Measurements from ENCODE around the gene HNRNPA1L2. TPM values are rescaled to one million over a fixed set of nuclear protein-coding genes. Genes with fewer than 3 reads are reported as not detected.
"Not testable (repeated sequence)": the region's sequence is repeated elsewhere in the genome, so short reads cannot be mapped to it uniquely, and the experiment has no call there.

Gene HNRNPA1L2
- total RNA-seq, 1 donor from 2014 or later: 5.0 TPM

GRCh38 chr13:52646967-52647366, 4.7 kb downstream of the HNRNPA1L2 start:
- no peak for DNase-seq

- DNase-seq: no peak
Measured at GRCh38 chr13:52650731-52651130, 8.5 kb downstream of the HNRNPA1L2 start.

- DNase-seq: peak; percentile 87
Measured at GRCh38 chr13:52651897-52652195, 9.6 kb downstream of the HNRNPA1L2 start.

GRCh38 chr13:52652196-52652979, 10.2 kb downstream of the HNRNPA1L2 start, which contains the start of gene SUGT1:
TSS of gene SUGT1 (plus strand) at chr13:52652836. CDS start at chr13:52652921, 85 bp downstream.
- DNase-seq: peak; percentile 98

GRCh38 chr13:52652980-52653303, 10.7 kb downstream of the HNRNPA1L2 start:
- no peak for DNase-seq

- no peak for DNase-seq
Measured at GRCh38 chr13:52659340-52659739, 17.1 kb downstream of the HNRNPA1L2 start.

- no peak for DNase-seq
Measured at GRCh38 chr13:52664272-52664671, 22.0 kb downstream of the HNRNPA1L2 start.

GRCh38 chr13:52665325-52665724, 23.1 kb downstream of the HNRNPA1L2 start:
- no peak for DNase-seq

GRCh38 chr13:52669677-52670076, 27.4 kb downstream of the HNRNPA1L2 start:
- no peak for DNase-seq

GRCh38 chr13:52670726-52671125, 28.5 kb downstream of the HNRNPA1L2 start:
- no peak for DNase-seq

GRCh38 chr13:52673465-52673864, 31.2 kb downstream of the HNRNPA1L2 start:
- DNase-seq: no peak

GRCh38 chr13:52677823-52678222, 35.6 kb downstream of the HNRNPA1L2 start:
- no peak for DNase-seq

- not testable (repeated sequence) for DNase-seq
Measured at GRCh38 chr13:52685806-52686205, 43.6 kb downstream of the HNRNPA1L2 start.

- no peak for DNase-seq
Measured at GRCh38 chr13:52686376-52686775, 44.1 kb downstream of the HNRNPA1L2 start.

Other genes with a start within 250 kb of the HNRNPA1L2 start
- 11.3 TPM for gene THSD1, start 236.3 kb upstream of the HNRNPA1L2 start, total RNA-seq
- gene VPS36, start 191.8 kb upstream of the HNRNPA1L2 start, total RNA-seq: 76.0 TPM
- gene CKAP2, start 187.0 kb upstream of the HNRNPA1L2 start, total RNA-seq: 26.0 TPM
- 26.7 TPM for gene SUGT1, start 10.4 kb downstream of the HNRNPA1L2 start, total RNA-seq
- gene CNMD, start 97.4 kb downstream of the HNRNPA1L2 start, total RNA-seq: 0.49 TPM
- 2.7 TPM for gene PCDH8, start 206.2 kb downstream of the HNRNPA1L2 start, total RNA-seq